ENCODE data around the gene ACLY. TPM values are rescaled to one million over a fixed set of nuclear protein-coding genes. Genes with fewer than 3 reads are reported as not detected.

The ACLY gene
- total RNA-seq, 1 experiment from 2014 or later = 279 TPM

GRCh38 chr17:41824086-41824485, 94.7 kb downstream of the ACLY start:
- Histone ChIP-seq H3K18ac (ENCODE audit: insufficient read length, low read depth, low read length) (no peak overlapping the region), H4K8ac (replicated peaks; ENCODE audit: insufficient read length, low read depth, low read length) (no peak overlapping the region), H3K79me1 (ENCODE audit: insufficient read depth, low read depth, low read length, poor library complexity, severe bottlenecking) (no peaks in the 10 kb centered on the region), H2BK5ac (ENCODE audit: insufficient read length, low read length) (no peak overlapping the region), H3K4me2 (ENCODE audit: insufficient read depth, insufficient read length, low read length) (no peak overlapping the region), H2AK5ac (ENCODE audit: insufficient read length, low read length) (no peak overlapping the region), H2AFZ (ENCODE audit: low read length) (no peak overlapping the region), H3K4me1 (ENCODE audit: insufficient read depth, low read length) (no peaks in the 10 kb centered on the region), H2BK20ac (ENCODE audit: low read depth, low read length, poor library complexity, severe bottlenecking) (no peak overlapping the region), H2BK15ac (ENCODE audit: low read depth, low read length) (no peak overlapping the region), H3K4ac (ENCODE audit: low read depth, low read length) (no peak overlapping the region), H2BK12ac (ENCODE audit: insufficient read length, low read depth, low read length) (no peak overlapping the region), H3K14ac (ENCODE audit: insufficient read depth, low read length) (no peak overlapping the region), H2BK120ac (ENCODE audit: low read depth, low read length, poor library complexity, severe bottlenecking) (no peak overlapping the region), H3K9me3 (ENCODE audit: control insufficient read depth, low read depth, low read length) (no peaks in the 10 kb centered on the region), H3K23ac (ENCODE audit: insufficient read length, low read depth, low read length) (no peak overlapping the region), H3K56ac (ENCODE audit: insufficient read length, low read depth, low read length) (no peak overlapping the region), H4K5ac (ENCODE audit: insufficient read length, low read depth, low read length) (no peak overlapping the region), H3K27me3 (ENCODE audit: insufficient read depth, low read length) (no peaks in the 10 kb centered on the region), H3T11ph (ENCODE audit: low read length) (no peak overlapping the region), H3K23me2 (ENCODE audit: insufficient read length, low read depth, low read length, poor library complexity, severe bottlenecking) (no peaks in the 10 kb centered on the region), H3K9ac (ENCODE audit: extremely low read depth, insufficient read length, low read length) (no peak overlapping the region), H4K20me1 (ENCODE audit: control insufficient read depth, insufficient read depth, insufficient read length) (no peaks in the 10 kb centered on the region), H3K27ac (ENCODE audit: insufficient read length, low read depth, low read length) (no peak overlapping the region), H3K79me2 (ENCODE audit: insufficient read depth, low read length) (no peaks in the 10 kb centered on the region), H4K91ac (ENCODE audit: insufficient read length, low read depth, low read length) (no peak overlapping the region)
- H3K9me3 Mint-ChIP-seq = no peaks in the 10 kb centered on the region
- H3K4me1 Mint-ChIP-seq = peaks cover 8 to 13% of the 10 kb centered on the region in 2 experiments; a peak in 3 of 4 replicates
- TF ChIP-seq, protein P1, sequence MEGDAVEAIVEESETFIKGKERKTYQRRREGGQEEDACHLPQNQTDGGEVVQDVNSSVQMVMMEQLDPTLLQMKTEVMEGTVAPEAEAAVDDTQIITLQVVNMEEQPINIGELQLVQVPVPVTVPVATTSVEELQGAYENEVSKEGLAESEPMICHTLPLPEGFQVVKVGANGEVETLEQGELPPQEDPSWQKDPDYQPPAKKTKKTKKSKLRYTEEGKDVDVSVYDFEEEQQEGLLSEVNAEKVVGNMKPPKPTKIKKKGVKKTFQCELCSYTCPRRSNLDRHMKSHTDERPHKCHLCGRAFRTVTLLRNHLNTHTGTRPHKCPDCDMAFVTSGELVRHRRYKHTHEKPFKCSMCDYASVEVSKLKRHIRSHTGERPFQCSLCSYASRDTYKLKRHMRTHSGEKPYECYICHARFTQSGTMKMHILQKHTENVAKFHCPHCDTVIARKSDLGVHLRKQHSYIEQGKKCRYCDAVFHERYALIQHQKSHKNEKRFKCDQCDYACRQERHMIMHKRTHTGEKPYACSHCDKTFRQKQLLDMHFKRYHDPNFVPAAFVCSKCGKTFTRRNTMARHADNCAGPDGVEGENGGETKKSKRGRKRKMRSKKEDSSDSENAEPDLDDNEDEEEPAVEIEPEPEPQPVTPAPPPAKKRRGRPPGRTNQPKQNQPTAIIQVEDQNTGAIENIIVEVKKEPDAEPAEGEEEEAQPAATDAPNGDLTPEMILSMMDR (conservative IDR thresholded peaks at IDR 0.05) = no peak
- H3K27me3 Mint-ChIP-seq (ENCODE audit: low read depth) = no peaks in the 10 kb centered on the region
- no CpG with 5 or more reads among the region's 7 CpGs for WGBS (ENCODE audit: extremely low coverage, insufficient read length, low lambda C conversion rate)
- DNase-seq = no peak
- H3K36me3 Mint-ChIP-seq (ENCODE audit: insufficient read depth in 1 of 3, low read depth in 3 of 3) = peaks cover 21 to 59% (median 52%) of the 10 kb centered on the region in 3 experiments; a peak in 6 of 7 replicates
- no peak overlapping the region; a peak in 1 of 7 replicates for H3K27ac Mint-ChIP-seq
- no peak overlapping the region; a peak in 1 of 5 replicates for H3K4me3 Mint-ChIP-seq

Data from H9 (cell line).